GM19240 (cell line): ENCODE data around the gene THSD4.

Experiments used
- DNase-seq: peaks from one replicate; pipeline ENCODE4 v3.0.0; 2011; ENCODE audit warnings: low spot score; ENCODE audit not compliant: insufficient read length

Gene THSD4

DNA sequence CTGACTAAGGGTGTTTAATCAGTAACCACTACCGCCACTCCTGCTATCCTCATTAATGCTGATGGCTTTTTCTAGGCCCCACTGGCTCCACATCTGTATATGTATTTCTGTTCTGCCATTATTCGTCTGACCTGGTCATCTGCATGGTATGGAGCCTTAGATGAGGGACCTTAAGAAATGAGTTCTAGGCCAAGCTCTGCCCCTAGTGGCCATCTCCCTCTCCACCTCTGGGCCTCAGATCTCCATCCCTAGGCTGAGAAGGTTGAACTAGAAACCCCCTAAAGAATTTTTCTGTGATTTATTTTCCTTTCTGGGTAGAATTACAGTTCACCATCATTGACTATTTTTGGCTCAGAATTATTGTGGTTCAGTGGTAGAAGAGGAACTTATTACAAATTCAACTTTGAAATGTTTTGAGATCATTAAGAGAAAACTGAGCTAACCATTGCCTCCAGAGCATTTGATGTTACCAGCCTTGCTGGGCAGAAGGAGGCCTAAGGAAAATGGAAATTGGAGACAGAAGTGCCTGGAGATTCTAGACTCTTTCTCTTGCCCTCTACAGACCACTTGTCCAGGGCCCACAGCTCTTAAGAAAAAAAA is 369.9 kb downstream of the THSD4 start:
- no peak for DNase-seq

DNA sequence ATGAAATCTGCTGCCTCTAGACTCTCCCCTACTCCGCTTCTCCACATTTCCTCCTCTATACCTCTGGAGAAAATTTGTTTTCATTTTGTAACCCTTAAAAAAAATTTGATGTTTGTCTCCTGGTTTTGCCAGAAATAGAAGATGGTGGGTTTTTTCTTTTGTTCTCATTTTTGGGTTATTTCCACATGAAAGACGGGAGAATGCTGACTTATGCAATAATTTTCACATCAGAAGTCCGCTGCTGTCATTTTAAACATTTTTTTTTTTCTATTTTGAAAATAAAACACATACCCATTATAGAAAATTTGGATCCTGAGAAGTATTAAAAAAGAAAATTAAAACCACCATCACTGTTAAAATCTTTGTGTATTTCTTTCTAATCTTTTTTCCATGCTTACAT is 374.3 kb downstream of the THSD4 start:
- no peak for DNase-seq

DNA sequence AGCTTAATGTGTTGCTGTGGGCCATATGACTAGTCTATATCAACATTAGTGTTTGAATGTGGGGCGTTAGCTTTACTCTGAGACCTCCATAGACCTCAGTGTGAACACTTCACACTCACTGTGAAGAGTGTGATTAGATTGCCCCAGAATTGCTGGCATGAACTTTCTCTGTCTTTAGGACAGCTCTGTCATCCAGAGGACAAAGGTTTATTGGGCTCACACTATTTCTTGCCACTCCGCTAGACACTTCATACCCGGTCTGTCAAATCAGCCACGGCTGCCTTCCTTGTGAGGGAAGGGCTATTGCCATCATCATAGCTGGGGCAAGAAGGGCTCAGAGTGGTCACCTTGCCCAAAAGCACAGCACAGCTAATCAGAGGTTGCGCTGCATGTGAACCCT is 378.3 kb downstream of the THSD4 start:
- no peak for DNase-seq

DNA sequence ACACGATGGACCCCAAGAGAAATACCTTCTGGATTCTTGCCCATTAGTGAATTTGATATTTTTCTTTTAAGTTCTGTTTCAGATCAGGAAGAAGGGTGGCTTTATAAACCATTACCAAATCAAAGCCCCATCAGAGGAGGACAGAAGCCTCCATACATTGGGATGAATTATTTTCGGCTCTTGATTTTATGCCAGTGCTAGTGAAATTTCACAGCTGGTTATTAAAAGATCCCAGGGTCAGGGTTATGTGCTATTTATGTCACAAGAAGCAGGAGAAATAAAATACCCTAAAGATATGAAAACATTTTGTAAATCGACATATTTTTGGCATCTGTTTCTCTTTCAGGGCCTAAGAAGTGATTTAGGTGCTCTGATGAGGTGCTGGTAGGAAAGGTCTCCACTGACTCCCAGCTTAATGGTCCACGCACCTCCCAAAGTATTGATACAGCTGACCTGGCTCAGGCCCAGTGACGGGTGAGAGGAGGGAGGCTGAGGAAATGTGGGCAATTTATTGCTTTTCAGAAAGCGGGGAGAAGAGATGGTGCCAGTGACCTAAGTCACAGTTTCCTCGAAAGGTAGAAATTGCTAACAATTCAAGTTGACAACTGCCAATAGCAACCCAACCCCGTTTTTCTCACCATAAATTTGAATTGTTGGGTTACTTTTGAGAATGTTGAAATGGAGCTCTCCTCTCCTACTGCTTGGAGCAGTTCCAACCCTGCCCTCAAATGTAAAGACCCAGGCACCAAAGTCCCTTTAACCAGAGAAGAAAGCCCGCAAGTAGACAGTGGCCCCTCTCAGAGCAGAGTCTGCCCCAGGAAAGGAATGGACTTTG is 379.5 kb downstream of the THSD4 start:
- DNase-seq = no peak

DNA sequence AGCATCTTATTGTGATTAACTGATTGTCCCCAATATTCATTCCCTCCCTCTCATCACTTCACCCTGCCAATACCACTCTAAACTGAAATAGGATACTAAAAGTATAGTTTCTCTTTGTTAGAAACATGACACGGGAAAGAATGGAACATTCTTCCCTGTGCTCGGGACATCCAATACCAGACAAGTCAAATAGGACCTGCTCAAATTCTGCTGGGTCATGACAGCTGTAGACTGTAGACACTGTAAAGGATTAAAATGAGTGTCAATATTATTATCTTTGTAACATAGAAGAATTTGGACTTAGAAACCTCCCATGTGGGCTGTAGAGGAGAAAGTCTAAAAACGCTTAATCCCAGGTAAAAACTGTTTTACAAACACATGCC is 380.1 kb downstream of the THSD4 start:
- DNase-seq = no peak

DNA sequence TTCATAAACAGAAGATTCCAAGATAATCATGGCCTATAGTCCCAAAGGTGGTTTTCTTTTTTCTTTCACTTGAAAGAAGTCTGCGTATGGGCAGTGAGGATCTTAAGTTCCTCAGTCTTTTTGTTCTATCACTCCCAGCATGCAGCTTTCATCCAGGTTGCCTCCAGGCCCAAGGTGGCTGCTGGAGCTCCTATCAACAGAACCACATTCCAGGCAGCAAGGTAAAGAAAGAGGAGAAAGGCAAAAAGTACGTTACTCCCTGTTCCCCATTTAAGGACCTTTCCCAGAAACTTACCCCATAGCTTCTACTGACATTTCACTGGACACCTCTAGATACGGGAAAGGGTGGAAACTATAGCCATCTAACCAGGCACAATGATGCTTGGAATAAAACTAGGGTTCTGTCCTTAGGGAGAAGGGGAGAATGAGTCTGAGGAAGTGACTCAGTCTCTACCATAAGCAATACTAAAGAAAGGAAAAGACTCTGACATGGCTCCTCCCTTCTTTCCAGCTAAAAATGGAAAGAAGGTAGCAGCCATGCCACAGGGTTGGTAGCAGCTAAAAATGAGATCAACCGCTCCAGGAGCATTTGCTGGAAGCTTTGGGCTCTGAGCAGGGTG is 381.2 kb downstream of the THSD4 start:
- no peak for DNase-seq

DNA sequence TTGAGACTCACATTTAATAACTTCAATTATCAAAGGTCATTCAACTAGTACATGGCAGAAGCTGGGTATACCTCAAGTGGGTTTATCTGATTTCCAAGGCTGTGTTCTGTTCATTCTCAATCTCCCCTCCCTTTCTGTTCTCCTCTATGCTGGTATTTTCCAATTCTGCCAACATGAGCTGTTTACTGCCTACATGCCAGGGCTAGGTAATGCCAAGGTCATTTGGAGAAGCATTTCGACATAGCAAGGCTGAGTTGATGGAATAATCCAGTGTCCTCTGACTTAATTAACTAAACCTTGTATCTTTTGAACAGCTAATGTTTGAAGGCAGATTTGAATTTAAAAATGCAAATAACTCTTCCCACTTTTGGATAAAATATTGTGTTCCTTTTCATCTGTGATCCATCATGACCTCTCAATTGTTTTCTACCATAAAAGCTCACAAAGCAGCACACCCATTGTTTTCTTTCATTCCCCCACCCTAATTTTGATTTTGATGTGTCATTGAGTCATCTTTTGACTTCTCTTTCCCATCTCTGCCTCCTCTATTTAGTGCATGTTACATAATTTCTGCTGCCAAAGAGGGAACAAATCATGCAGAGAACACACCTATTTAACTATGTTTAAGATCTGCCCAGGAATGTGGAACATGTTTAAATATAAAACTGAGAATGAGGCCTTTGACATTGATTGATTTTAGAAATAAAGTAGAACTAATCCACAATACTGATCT is 386.2 kb downstream of the THSD4 start:
- no peak for DNase-seq

DNA sequence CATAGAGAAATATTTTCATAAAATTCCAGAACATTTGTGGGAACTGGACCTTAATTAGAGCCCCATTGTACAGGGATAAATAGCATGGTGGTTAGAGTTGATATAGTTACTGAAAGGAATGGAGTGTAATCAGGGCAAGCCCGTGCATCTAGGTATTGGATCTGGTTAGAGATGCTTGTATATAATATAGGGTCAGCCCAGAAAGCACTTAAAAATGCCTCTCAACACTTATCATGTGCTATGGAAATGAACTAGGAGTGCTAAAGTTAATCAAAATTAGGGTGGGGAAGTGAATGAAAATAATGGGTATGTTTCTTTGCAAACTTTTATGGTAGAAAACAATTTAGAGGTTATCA is 386.8 kb downstream of the THSD4 start:
- no peak for DNase-seq

DNA sequence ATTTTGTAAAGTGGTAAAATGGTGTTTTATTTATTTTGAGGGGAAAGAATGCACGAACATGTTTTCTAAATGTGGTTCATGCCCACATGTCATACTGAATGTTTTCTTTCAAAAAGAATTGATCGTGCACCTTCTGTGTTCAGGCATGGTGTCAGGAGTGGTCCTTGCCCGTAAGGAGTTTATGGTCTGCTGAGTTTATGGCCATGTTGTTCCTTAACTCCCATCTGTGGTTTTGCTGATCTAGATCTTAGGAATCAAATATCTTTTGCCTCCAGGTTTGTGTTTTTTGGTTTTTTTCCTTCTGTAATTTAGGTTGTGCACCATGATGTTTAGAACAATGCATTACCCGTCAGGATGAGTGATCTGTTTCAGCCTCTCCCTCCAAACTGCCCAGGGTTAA is 390.7 kb downstream of the THSD4 start:
- no peak for DNase-seq

DNA sequence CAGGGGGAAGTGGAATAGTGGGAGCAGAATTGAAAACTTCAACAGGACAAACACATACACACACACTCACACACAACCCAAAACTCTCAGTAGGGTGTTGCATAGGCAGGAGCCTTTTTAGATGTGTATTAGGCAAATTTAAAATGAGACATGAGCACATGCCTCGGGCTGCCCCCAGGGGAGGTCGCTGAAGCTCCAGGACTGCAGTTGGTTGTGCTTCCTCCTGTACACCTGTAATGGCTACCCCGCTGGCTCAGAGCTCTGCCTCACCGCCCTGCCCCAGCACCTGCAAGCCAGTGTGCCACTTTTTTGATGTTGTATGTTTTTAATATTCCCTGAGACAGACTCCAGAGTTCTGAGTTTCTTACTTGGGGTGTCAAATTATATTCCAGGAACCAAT is 391.7 kb downstream of the THSD4 start:
- no peak for DNase-seq

DNA sequence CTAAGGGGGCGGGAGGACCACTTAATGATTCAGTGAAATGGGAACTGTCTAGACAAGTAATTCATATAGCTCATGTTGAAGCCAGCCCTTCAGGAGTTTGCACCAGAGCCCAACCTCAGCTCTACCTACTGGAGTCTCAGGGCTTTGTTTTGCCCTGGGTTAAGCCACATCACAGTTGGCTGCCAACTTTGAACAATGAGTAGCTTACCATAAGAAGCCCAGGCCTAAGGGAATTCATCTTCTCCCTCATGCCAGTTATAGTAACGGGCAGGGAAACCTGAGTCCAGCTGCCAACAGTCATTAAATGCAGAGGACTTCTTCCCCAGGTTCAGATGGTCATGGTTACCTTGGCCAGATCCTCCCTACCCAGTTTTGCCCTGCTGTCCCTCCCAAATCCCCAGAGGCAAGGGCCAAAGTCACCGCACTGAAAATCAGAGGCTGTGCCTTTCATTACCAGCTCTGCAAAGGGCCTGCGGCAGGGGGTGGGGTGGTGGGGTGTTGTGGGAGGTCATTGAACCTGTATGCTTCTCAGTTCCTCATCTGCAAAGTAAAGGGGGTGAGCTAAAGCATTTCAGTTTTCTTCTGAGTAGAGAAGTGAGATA is 392.9 kb downstream of the THSD4 start:
- DNase-seq = peak; percentile 29

DNA sequence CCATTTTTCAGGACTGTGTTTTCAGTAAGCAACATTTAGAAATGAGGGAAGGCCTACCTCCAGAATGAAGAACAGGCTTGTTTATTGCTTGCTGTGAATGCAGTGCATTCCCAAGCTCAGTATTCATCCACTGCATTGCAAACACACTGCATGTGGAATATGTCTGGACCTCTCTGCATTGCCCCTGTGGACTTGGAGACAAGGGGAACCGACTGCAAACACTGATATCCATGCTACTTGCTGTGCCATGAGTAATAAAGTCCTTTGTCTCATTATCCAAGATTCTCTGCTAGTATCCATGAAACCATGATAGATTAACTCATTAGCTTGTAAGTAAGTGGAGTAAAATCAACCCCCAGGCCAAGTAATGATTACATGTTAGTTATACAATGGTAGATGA is 393.9 kb downstream of the THSD4 start:
- no peak for DNase-seq

DNA sequence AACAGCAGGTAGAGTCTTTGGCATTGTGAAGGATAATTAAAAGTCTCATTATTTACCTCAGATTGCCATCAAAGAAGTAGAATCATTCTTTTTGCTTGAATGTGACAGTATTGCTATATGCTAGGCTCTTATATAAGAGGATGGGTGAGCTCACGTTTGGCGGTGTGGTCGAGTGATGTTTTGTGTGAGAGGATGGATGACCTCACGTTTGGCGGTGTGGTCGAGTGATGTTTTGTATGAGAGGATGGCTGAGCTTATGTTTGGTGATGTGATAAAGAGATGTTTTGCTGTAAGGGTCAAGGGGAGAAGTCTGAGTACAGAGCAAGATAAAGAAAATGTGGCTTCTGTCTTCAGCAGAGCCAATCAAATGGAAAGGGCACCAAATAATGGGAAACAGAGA is 395.5 kb downstream of the THSD4 start:
- no peak for DNase-seq

DNA sequence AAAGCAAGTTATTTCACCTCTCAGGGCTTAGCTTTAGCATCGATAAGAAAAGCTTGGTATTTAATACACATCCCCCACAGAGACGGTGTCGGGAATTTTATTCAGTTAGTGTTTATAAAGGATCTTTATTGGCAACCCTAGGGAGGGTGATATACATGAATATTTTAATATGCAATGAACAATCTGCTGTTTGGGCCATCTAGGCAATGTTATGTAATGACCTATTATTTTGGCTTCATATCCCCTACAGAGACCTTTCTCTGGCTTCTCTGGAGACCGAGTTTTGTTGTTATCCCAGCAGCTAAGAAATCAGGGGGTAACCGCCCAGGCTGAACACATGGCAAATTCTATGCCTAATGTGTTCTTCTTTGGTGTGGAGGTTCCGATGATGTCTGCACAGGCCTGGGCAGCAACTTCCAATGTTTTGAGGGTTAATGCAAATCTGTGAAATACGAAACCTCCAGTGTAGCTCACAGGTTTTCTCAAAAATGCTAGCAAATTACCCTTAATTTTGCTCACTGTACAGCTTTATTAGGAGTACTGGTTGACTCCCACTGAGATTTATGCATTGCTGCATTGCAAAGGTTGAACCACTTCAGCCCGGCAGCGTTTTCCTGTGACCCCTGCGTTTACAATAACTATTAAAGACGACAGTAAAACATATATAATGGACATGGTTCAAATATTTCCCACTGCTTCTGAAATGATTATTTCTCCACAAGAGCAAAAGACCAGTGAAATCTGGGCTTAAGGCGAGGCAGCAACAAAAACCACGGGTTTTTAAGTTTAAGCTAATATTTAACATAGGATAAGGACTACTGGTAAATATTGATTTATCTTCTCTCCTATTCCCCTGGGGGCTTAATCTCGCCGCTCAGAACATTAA is 396.8 kb downstream of the THSD4 start:
- DNase-seq = no peak

DNA sequence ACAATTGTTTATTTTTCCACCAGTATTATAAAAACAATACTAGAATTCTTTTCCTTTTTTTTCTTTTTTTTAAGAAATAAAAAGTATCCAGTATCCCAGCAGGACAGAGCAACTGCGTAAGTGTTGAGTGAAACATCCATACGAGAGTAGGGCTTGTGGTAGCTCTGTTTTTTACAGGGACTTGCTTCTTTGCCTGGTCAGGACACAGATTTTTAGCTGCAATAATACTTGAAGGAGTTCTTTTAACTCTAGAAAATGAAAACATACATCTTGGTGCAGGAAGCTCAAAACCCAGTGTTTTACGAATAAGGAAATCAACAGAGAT is 397.4 kb downstream of the THSD4 start:
- DNase-seq = no peak

DNA sequence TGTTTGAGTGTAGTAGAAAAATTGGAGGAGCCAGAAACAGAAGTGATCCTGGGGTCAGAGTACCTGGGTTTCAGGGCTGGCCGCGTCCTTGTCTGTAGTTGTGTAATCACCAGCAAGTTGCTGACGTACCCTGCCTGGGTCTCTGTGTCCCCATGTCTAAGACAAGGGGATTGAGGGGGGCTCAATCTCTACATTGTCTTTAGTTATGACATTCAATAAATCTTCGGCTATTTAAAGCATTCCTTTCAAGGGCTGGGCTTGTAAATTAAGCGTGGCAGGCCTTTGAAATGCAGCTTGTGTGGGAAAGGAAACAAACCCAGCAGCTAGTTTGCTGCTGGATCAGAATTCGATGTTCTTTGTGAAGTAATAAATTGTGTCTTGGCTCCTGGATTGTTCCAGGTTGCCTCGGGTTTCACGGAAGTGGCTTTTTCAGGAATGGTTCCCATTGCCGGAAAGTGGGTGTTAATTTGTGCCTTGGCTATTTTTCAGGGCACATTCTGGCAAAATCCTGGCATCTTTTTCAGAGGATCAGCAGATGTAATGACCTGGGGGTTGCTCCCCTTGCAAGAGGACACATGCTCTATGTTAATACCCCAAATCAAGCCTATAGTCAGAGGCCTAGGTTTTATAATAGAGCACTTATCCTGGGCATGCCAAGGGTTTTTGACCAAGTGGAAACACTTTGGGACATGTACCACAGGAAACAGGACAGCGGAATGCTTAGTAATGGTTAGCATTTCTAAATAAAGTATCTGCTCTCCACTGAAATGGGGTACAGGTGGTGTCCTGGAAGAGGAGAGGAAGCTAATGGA is 400.3 kb downstream of the THSD4 start:
- DNase-seq = no peak

DNA sequence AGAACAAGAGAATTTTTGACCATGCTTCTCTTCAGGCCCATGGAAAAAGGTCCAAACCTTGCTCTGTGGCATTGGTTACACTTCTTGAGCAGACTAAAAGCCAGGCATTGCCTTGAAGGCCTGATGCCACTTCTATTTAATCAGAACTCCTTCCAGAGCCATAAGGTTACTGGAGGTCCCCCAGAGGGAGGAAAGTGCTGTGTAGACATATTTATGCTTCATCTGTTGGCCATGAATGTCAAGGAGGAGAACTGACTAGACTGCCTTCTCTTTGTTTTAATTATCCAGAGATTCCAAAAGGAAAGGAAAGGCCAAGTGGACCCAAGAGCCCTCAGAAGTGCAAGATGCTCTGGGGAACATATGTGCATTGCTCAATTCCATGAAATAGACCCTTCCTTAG is 402.5 kb downstream of the THSD4 start:
- no peak for DNase-seq

DNA sequence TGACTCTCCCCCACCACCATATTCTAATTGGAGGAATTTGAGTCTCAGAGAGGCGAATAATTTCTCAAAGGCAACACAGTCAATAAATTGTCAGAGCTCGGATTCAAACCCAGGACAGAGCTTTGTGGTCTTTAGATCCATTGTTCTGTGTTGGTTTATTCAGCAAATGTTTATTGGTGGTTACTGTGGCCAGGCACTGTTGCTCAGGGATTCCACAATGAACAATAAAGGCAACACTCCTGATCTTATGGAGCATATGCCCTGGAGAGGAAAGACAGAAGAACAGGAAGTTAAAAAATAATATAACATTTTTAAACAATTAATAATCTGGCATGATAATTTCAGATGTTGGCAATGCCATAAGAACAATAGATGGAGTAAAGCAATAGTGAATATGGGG is 403.4 kb downstream of the THSD4 start:
- no peak for DNase-seq

DNA sequence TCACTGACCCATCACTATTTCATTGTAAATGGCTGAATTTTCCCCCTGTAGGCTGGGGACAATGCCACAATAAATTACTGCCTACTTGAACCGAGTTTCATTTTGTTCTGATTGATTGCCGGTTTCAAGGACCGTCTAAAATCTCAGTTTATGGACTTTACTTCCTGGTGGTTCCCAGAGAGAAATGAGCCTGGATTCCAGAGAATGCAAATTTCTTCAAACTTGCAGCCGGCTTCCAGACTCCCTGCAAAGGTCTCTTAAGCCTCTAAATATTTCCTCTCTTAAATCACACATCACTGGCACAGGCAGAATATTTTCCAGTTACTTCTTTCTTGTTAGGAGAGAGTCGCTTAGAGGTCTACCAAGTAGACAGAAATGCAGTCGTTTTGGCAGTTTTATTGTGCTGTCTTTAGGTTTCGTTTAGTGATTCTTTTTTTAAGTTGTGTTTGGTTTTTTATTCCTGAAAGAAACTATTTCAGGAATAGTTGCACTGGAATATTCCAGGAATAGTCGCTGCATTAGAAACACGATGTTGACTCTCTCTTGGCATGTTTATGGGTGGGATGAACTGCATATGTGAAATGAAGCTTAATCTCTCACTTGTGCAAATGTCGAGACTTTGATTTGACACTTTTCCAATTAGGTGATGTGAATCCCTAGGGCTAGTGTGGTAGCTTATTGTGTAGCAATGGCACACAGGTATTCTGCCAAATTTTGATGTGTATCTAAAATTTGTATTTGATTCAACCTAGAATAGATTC is 411.0 kb downstream of the THSD4 start:
- DNase-seq = no peak
